ENCODE measurements around the gene ACOT7. TPM values are rescaled to one million over a fixed set of nuclear protein-coding genes. Genes with fewer than 3 reads are reported as not detected.
A peak's percentile ranks its signal among the peaks of the same experiment; 100 is the strongest.
"Not testable (repeated sequence)": the region's sequence is repeated elsewhere in the genome, so short reads cannot be mapped to it uniquely, and the experiment has no call there.

ACOT7 gene
- total RNA-seq, 1 experiment from 2014 or later, result 70.2 TPM

DNA sequence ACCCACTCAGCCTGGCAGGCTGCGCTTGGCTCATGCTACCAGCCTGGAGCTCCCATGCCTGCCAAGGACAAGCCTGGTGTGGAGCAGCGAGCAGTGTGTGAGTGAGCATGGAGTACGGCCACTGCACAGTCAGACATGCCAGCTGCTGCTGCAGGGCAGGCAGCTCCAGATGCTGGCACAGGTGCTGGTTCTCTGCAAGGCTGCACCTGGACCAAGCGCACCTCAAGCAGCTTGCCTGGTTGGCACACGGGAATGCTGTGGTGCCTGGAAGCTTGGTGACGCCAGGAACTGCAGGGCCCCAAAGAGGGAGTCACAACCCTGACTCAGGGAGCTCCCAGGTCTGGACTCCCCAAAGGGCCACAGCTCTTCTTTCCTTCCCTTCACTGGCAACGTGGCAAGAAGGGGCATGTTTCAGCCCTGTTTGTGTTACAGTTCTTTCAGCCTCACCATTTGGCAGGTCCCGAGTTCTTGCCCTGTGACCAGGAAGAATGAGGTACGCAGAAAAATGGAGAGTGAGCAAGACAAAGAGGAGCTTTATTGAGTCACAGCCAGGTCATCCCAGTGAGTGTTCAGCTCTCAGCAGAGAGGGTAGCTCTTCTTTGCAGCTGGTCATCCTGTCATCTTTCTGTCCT lies 26.1 kb downstream of the ACOT7 start:
- DNase-seq, result no peak
- no peak overlapping the region for H3K4me3 ChIP-seq
- H3K79me2 ChIP-seq (ENCODE audit: low read depth), result no peaks in the 10 kb centered on the region
- no TSS peak for BruUV-seq (replicated peaks)
- H3K27ac ChIP-seq, result no peak overlapping the region
- 0 out of 2 replicates have a peak, but pooled peaks cover 5% of the 10 kb centered on the region for H3K4me1 ChIP-seq (replicated peaks; ENCODE audit: insufficient read depth)
- H2AFZ ChIP-seq, result no peak overlapping the region
- no peaks in the 10 kb centered on the region for H3K36me3 ChIP-seq (ENCODE audit: low read depth)
- intact Hi-C loops (cut with micrococcal nuclease; ENCODE audit: unreplicated experiment), result no loop called here
- POLR2A ChIA-PET (ENCODE audit: unreplicated experiment), result no interaction called here
- no peaks in the 10 kb centered on the region for H4K20me1 ChIP-seq (ENCODE audit: insufficient read depth)
- no peaks in the 10 kb centered on the region for H3K9me2 ChIP-seq (ENCODE audit: insufficient read depth)
- no peaks in the 10 kb centered on the region; the same call in 1 of the 2 replicates for H3F3A ChIP-seq (ENCODE audit: insufficient read depth, low read depth)
- CTCF ChIA-PET, result interaction anchor here (0.6 kb wide), 1 partner anchor 33 kb away, joined by 3 read pairs; no protein-coding TSS in a partner anchor
- H3K4me2 ChIP-seq, result no peak overlapping the region
- TF ChIP-seq EZH2 (IDR thresholded peaks at IDR 0.05; ENCODE audit: low read depth), result no peak
- TF ChIP-seq, protein P1, sequence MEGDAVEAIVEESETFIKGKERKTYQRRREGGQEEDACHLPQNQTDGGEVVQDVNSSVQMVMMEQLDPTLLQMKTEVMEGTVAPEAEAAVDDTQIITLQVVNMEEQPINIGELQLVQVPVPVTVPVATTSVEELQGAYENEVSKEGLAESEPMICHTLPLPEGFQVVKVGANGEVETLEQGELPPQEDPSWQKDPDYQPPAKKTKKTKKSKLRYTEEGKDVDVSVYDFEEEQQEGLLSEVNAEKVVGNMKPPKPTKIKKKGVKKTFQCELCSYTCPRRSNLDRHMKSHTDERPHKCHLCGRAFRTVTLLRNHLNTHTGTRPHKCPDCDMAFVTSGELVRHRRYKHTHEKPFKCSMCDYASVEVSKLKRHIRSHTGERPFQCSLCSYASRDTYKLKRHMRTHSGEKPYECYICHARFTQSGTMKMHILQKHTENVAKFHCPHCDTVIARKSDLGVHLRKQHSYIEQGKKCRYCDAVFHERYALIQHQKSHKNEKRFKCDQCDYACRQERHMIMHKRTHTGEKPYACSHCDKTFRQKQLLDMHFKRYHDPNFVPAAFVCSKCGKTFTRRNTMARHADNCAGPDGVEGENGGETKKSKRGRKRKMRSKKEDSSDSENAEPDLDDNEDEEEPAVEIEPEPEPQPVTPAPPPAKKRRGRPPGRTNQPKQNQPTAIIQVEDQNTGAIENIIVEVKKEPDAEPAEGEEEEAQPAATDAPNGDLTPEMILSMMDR (conservative IDR thresholded peaks at IDR 0.05), result no peak
- H3K9me3 ChIP-seq (ENCODE audit: insufficient read depth, low read depth), result no peaks in the 10 kb centered on the region
- H3K27me3 ChIP-seq (ENCODE audit: insufficient read depth, low read depth), result no peaks in the 10 kb centered on the region

DNA sequence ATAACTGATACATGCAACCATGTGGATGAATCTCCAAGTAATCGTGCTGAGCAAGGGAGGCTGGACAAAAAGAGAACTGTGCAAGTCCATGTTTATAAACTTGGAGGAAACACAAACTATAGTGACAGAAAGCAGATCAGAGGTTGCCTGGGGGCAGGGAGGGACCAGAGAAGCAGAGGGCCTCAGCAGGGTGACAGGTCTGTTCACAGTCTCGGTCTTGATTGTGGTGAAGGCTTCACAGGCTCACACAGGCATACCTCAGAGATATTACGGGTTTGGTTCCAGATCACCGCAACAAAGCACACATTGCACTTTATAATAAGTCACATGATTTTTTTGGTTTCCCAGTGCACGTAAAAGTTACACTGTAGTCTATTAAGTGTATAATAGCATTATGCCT lies 28.5 kb downstream of the ACOT7 start:
- Histone ChIP-seq H3K4me3 (no peak overlapping the region), H3F3A (ENCODE audit: insufficient read depth, low read depth) (no peaks in the 10 kb centered on the region; the same call in 1 of the 2 replicates), H3K36me3 (ENCODE audit: low read depth) (no peaks in the 10 kb centered on the region), H3K9me3 (ENCODE audit: insufficient read depth, low read depth) (no peaks in the 10 kb centered on the region), H3K9me2 (ENCODE audit: insufficient read depth) (no peaks in the 10 kb centered on the region), H3K27me3 (ENCODE audit: insufficient read depth, low read depth) (no peaks in the 10 kb centered on the region), H3K79me2 (ENCODE audit: low read depth) (no peaks in the 10 kb centered on the region), H2AFZ (no peak overlapping the region), H4K20me1 (ENCODE audit: insufficient read depth) (no peaks in the 10 kb centered on the region), H3K4me2 (no peak overlapping the region), H3K27ac (no peak overlapping the region), H3K4me1 (replicated peaks; ENCODE audit: insufficient read depth) (0 out of 2 replicates have a peak, but pooled peaks cover 5% of the 10 kb centered on the region)
- ChIA-PET POLR2A (ENCODE audit: unreplicated experiment) (no interaction called here), CTCF (interaction anchor here (0.6 to 0.8 kb wide), 4 partner anchors 13 to 171 kb away, joined by 3 to 10 read pairs (median 4); no protein-coding TSS in a partner anchor)
- peak in 1 of 2 experiments; percentile 29 for DNase-seq
- no peak for TF ChIP-seq EZH2 (IDR thresholded peaks at IDR 0.05; ENCODE audit: low read depth)
- TF ChIP-seq, protein P1 (conservative IDR thresholded peaks at IDR 0.05), result no peak
- BruUV-seq (replicated peaks), result no TSS peak
- intact Hi-C loops (cut with micrococcal nuclease; ENCODE audit: unreplicated experiment), result no loop called here

DNA sequence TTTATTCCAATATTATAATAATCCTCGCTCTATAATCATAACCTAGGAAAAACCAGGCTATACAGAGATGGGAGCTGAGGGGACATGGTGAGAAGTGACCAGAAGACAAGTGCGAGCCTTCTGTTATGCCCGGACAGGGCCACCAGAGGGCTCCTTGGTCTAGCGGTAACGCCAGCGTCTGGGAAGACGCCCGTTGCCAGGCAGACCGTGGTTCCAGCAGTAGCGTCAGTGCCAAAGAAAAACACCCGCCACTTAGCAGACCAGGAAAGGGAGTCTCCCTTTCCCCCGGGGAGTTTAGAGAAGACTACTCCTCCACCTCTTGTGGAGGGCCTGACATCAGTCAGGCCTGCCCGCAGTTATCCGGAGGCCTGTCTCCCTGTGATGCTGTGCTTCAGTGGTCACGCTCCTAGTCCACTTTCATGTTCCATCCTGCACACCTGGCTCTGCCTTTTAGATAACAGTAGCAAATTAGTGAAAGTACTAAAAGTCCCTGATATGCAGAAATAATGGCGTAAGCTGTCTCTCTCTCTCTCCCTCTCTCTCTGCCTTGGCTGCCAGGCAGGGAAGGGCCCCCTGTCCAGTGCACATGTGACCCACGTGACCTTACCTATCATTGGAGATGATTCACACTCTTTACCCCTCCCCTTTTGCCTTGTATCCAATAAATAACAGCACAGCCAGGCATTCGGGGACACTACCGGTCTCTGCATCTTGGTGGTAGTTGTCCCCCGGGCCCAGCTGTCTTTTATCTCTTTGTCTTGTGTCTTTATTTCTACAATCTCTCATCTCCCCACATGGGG lies 30.3 kb downstream of the ACOT7 start:
- intact Hi-C loops (cut with micrococcal nuclease; ENCODE audit: unreplicated experiment), result loop anchor here (1.0 kb wide), 3 partner anchors 22 to 75 kb away; no protein-coding TSS in a partner anchor
- H3K4me2 ChIP-seq; H3F3A ChIP-seq (ENCODE audit: insufficient read depth, low read depth); POLR2A ChIA-PET (ENCODE audit: unreplicated experiment); H3K27ac ChIP-seq; H3K79me2 ChIP-seq (ENCODE audit: low read depth); H3K36me3 ChIP-seq (ENCODE audit: low read depth); BruUV-seq (replicated peaks); H3K27me3 ChIP-seq (ENCODE audit: insufficient read depth, low read depth); H3K4me3 ChIP-seq; H3K4me1 ChIP-seq (replicated peaks; ENCODE audit: insufficient read depth); H2AFZ ChIP-seq; H4K20me1 ChIP-seq (ENCODE audit: insufficient read depth); H3K9me3 ChIP-seq (ENCODE audit: insufficient read depth, low read depth); H3K9me2 ChIP-seq (ENCODE audit: insufficient read depth): not testable (repeated sequence)
- CTCF ChIA-PET, result interaction anchor here (0.7 to 1.7 kb wide), 5 partner anchors 8 to 127 kb away, joined by 3 to 8 read pairs (median 3); no protein-coding TSS in a partner anchor
- TF ChIP-seq, protein P1 (conservative IDR thresholded peaks at IDR 0.05), result peak; percentile 69; the same call in 1 of the 2 replicates
- DNase-seq, result peak in 1 of 2 experiments; percentile 72
